GM13976 (cell line): ENCODE results near the gene NRM.

Experiments
- DNase-seq: peaks from one replicate; pipeline ENCODE4 v3.0.0; 2012; ENCODE audit warnings: low spot score
- CTCF ChIP-seq: IDR thresholded peaks from 2 replicates; pipeline ENCODE4 v1.5.1; 2012; ENCODE audit warnings: borderline replicate concordance, mild to moderate bottlenecking; ENCODE audit not compliant: insufficient read depth; ENCODE audit errors: extremely low read depth, missing control alignments, control extremely low read depth
- in situ Hi-C: fragments of 300-500 bp; cut with MboI; formaldehyde crosslinking; loops from one replicate; pipeline ENCODE4 v1.12.0; 2022; ENCODE audit warnings: low sequenced_read_pairs, mixed read lengths, inconsistent platforms; ENCODE audit not compliant: unreplicated experiment

NRM gene

GRCh38 chr6:30682143-30683117, 8.4 kb downstream of the NRM start:
- peak; percentile 84 for DNase-seq

GRCh38 chr6:30681766-30682142, 9.0 kb downstream of the NRM start:
- in situ Hi-C loops, result no loop called here
- DNase-seq, result no peak

More at GRCh38 chr6:30682143-30683117, 8.4 kb downstream of the NRM start:
- in situ Hi-C loops, result no loop called here
- no peak for TF ChIP-seq CTCF

GRCh38 chr6:30679765-30680535, 10.8 kb downstream of the NRM start:
- no peak for DNase-seq
- TF ChIP-seq CTCF, result no peak
- in situ Hi-C loops, result no loop called here

More at GRCh38 chr6:30681766-30682142, 9.0 kb downstream of the NRM start:
- no peak for TF ChIP-seq CTCF

GRCh38 chr6:30678964-30679726, 11.6 kb downstream of the NRM start:
- TF ChIP-seq CTCF, result peak; percentile 98
- peak; percentile 88 for DNase-seq
- in situ Hi-C loops, result no loop called here

- TF ChIP-seq CTCF, result no peak
- in situ Hi-C loops, result no loop called here
- DNase-seq, result no peak
Measured at GRCh38 chr6:30676660-30677285, 14.0 kb downstream of the NRM start.
